Kidney (tissue), 14 donors: ENCODE data around the gene UGCG. TPM values are rescaled to one million over a fixed set of nuclear protein-coding genes. Genes with fewer than 3 reads are reported as not detected.
"Not testable (repeated sequence)": the region's sequence is repeated elsewhere in the genome, so short reads cannot be mapped to it uniquely, and the experiment has no call there.

Source experiments
- DNase-seq, 5 donors: peaks; one replicate each; pipeline ENCODE4 v3.0.0-alpha.2; 2013 to 2020
- FAIRE-seq: peaks from 2 replicates; lab custom pipeline; 2012; peaks lifted over from hg19 to GRCh38; lab: Jason Lieb, UNC
- H3K27ac ChIP-seq, 2 donors: one replicate each; pipeline ENCODE4 v1.7.0; 2013; ENCODE audit warnings: low read depth in 2 of 2, low read length in 2 of 2, inconsistent platforms in 1 of 2
- H3K27me3 ChIP-seq: one replicate; pipeline ENCODE4 v1.7.1; 2013; ENCODE audit warnings: low read length, inconsistent platforms; ENCODE audit not compliant: control insufficient read depth, insufficient read depth
- H3K36me3 ChIP-seq, 3 donors: one replicate each; pipeline versions ENCODE4 v1.7.0 to v1.7.1; 2013; ENCODE audit warnings: low read length in 3 of 3, control low read depth in 1 of 3, inconsistent platforms in 1 of 3; ENCODE audit not compliant: insufficient read depth in 3 of 3, control insufficient read depth in 2 of 3
- H3K4me1 ChIP-seq, 3 donors: one replicate each; pipeline versions ENCODE4 v1.7.0 to v1.7.1; 2013; ENCODE audit warnings: low read length in 3 of 3, inconsistent platforms in 1 of 3, low read depth in 1 of 3; ENCODE audit not compliant: control insufficient read depth in 2 of 3, insufficient read depth in 2 of 3
- H3K4me3 ChIP-seq, 3 donors: one replicate each; pipeline versions ENCODE4 v1.7.0 to v1.8.1; 2013; ENCODE audit warnings: low read length in 3 of 3, control low read depth in 1 of 3, inconsistent platforms in 1 of 3
- H3K9ac ChIP-seq, 3 donors: one replicate each; pipeline versions ENCODE4 v1.7.0 to v1.7.1; 2013; ENCODE audit warnings: low read length in 3 of 3, control low read depth in 1 of 3, inconsistent platforms in 1 of 3
- H3K9me3 ChIP-seq, 3 donors: one replicate each; pipeline versions ENCODE4 v1.7.0 to v1.7.1; 2013; ENCODE audit warnings: low read length in 3 of 3, control low read depth in 1 of 3, inconsistent platforms in 1 of 3; ENCODE audit not compliant: control insufficient read depth in 2 of 3, insufficient read depth in 1 of 3
- CTCF ChIP-seq: IDR thresholded peaks from 3 replicates; pipeline ENCODE4 v1.5.1; 2012; ENCODE audit warnings: mild to moderate bottlenecking, moderate library complexity, borderline replicate concordance; ENCODE audit not compliant: insufficient read depth; ENCODE audit errors: extremely low read depth
- intact Hi-C: fragments of 100-400 bp; cut with DNase I; formaldehyde crosslinking; loops from one replicate; pipeline ENCODE4 v1.11.1; 2022
- polyA plus RNA-seq: library from polyadenylated mRNA; stranded (reverse); fragments of 350-450 nt; fragmentation: Illumina TruSeq; extraction: RNeasy Lipid Tissue Mini Kit (QIAGEN cat#74804); gene quantifications from one replicate; pipeline ENCODE4 v1.2.3, GENCODE V29; 2014; ENCODE audit warnings: low read depth, low replicate concordance; ENCODE audit not compliant: insufficient read depth
- total RNA-seq: library from RNA; stranded (reverse); fragmentation: NEBNext Ultra II Directional; extraction: Animal tissue kit (Norgen Biotek cat#: 25700); gene quantifications from one replicate; pipeline ENCODE4 v1.2.1, GENCODE V29; 2021
- donor health status: control.
- donor health status: control.
- donor health status: control.
- donor health status: control.
- donor health status: control.
- donor health status: DM: yes; HTN: yes; CAD: no.
- donor health status: Normal renal cell carcinoma (clear cell type).

The UGCG gene
- total and polyA plus RNA-seq, 2 donors from 2014 or later: 20.8 to 113 TPM

- Histone ChIP-seq H3K27ac (peak overlapping the region; percentile 52 to 68), H3K4me3 (peak overlapping the region; percentile 19 to 88 (median 26)), H3K9me3 (no peaks in the 10 kb centered on the region), H3K36me3 (no peaks in the 10 kb centered on the region), H3K27me3 (no peaks in the 10 kb centered on the region), H3K9ac (peak overlapping the region; percentile 2 to 65 (median 27)), H3K4me1 (peaks cover 0 to 45% (median 23%) of the 10 kb centered on the region in 3 donors)
- no peak for DNase-seq
- no peak for TF ChIP-seq CTCF
- no peak for FAIRE-seq
- intact Hi-C loops: no loop called here
Observed at GRCh38 chr9:111900151-111900857, 3.7 kb downstream of the UGCG start.

- no peak for TF ChIP-seq CTCF
- Histone ChIP-seq H3K27ac (peak overlapping the region; percentile 8 to 68), H3K36me3 (no peaks in the 10 kb centered on the region), H3K9me3 (no peaks in the 10 kb centered on the region), H3K27me3 (no peaks in the 10 kb centered on the region), H3K9ac (peak overlapping the region in 1 of 3 donors; percentile 65), H3K4me3 (peak overlapping the region in 2 of 3 donors; percentile 19 to 43), H3K4me1 (peaks cover 0 to 45% (median 23%) of the 10 kb centered on the region in 3 donors)
- FAIRE-seq (no peak), DNase-seq (no peak)
- intact Hi-C loops: no loop called here
Observed at GRCh38 chr9:111900858-111901612, 4.4 kb downstream of the UGCG start.

- no peak for TF ChIP-seq CTCF
- Histone ChIP-seq H3K9me3 (no peaks in the 10 kb centered on the region), H3K36me3 (no peaks in the 10 kb centered on the region), H3K4me1 (peaks cover 0 to 45% (median 23%) of the 10 kb centered on the region in 3 donors), H3K27me3 (no peaks in the 10 kb centered on the region), H3K9ac (peak overlapping the region in 1 of 3 donors; percentile 35), H3K4me3 (peak overlapping the region in 1 of 3 donors; percentile 19), H3K27ac (peak overlapping the region; percentile 38 to 56)
- FAIRE-seq (no peak), DNase-seq (no peak)
- intact Hi-C loops: no loop called here
Observed at GRCh38 chr9:111902391-111903139, 6.0 kb downstream of the UGCG start.

- H3K4me1 ChIP-seq: peaks cover 0 to 45% (median 23%) of the 10 kb centered on the region in 3 donors
- H3K9ac ChIP-seq, FAIRE-seq, H3K27me3 ChIP-seq, H3K9me3 ChIP-seq, H3K36me3 ChIP-seq, H3K27ac ChIP-seq, intact Hi-C loops, DNase-seq: not testable (repeated sequence)
- H3K4me3 ChIP-seq: peak overlapping the region in 1 of 3 donors; percentile 7
Observed at GRCh38 chr9:111903535-111903934, 6.9 kb downstream of the UGCG start.
